Measurements from ENCODE around the gene GPR156.
"Not testable (repeated sequence)": the region's sequence is repeated elsewhere in the genome, so short reads cannot be mapped to it uniquely, and the experiment has no call there.

The GPR156 gene

GRCh38 chr3:120284747-120285507, at the start of gene GPR156:
TSS of gene GPR156 (minus strand) at chr3:120285222. CDS start at chr3:120244098, 41,124 bp downstream.
- DNase-seq = peak; percentile 46

- no peak for DNase-seq
Observed at GRCh38 chr3:120332646-120333045, 47.6 kb upstream of the GPR156 start.

- no peak for DNase-seq
Observed at GRCh38 chr3:120331076-120331475, 46.1 kb upstream of the GPR156 start.

GRCh38 chr3:120326784-120327183, 41.8 kb upstream of the GPR156 start:
- DNase-seq = no peak

GRCh38 chr3:120324190-120324589, 39.2 kb upstream of the GPR156 start:
- DNase-seq = no peak

GRCh38 chr3:120323761-120324160, 38.7 kb upstream of the GPR156 start:
- DNase-seq = not testable (repeated sequence)

GRCh38 chr3:120311863-120312794, 27.1 kb upstream of the GPR156 start:
- DNase-seq = no peak

- DNase-seq = no peak
Observed at GRCh38 chr3:120306519-120307455, 21.8 kb upstream of the GPR156 start.

- no peak for DNase-seq
Observed at GRCh38 chr3:120304616-120305015, 19.6 kb upstream of the GPR156 start.

GRCh38 chr3:120302361-120302760, 17.3 kb upstream of the GPR156 start:
- DNase-seq = no peak

GRCh38 chr3:120300971-120301370, 15.9 kb upstream of the GPR156 start:
- no peak for DNase-seq

- no peak for DNase-seq
Observed at GRCh38 chr3:120299403-120299802, 14.4 kb upstream of the GPR156 start.

- no peak for DNase-seq
Observed at GRCh38 chr3:120298996-120299395, 14.0 kb upstream of the GPR156 start.

- not testable (repeated sequence) for DNase-seq
Observed at GRCh38 chr3:120291552-120291951, 6.5 kb upstream of the GPR156 start.

GRCh38 chr3:120289636-120290035, 4.6 kb upstream of the GPR156 start:
- no peak for DNase-seq

GRCh38 chr3:120286465-120286864, 1.4 kb upstream of the GPR156 start:
- peak; percentile 34 for DNase-seq

GRCh38 chr3:120285508-120285841, 453 bp upstream of the GPR156 start:
- no peak for DNase-seq

GRCh38 chr3:120281261-120281660, 3.8 kb downstream of the GPR156 start:
- no peak for DNase-seq

- no peak for DNase-seq
Observed at GRCh38 chr3:120280566-120280965, 4.5 kb downstream of the GPR156 start.

- DNase-seq = no peak
Observed at GRCh38 chr3:120280026-120280425, 5.0 kb downstream of the GPR156 start.

GRCh38 chr3:120276767-120277166, 8.3 kb downstream of the GPR156 start:
- no peak for DNase-seq

GRCh38 chr3:120275618-120276017, 9.4 kb downstream of the GPR156 start:
- DNase-seq = no peak

- no peak for DNase-seq
Observed at GRCh38 chr3:120274739-120275167, 10.3 kb downstream of the GPR156 start.

Data from hematopoietic multipotent progenitor cell treated with erythropoietin and hydrocortisone succinate and interleukin-3 and kit ligand, for 4 days (in vitro differentiated cells).